HepG2 (cell line): ENCODE data around the gene EPHX1. TPM values are rescaled to one million over a fixed set of nuclear protein-coding genes. Genes with fewer than 3 reads are reported as not detected.

ENCODE experiments used
- DNMT3B ChIP-seq: conservative IDR thresholded peaks from 2 replicates; pipeline ENCODE4 v1.6.1; 2016; ENCODE audit warnings: missing biosample characterization, control low read depth
- FOXM1 ChIP-seq: sonication (generic); formaldehyde crosslinking; IDR thresholded peaks from 2 replicates; pipeline ENCODE4 v1.5.0; 2020; ENCODE audit warnings: missing genetic modification reagents
- HNF4A ChIP-seq: sonication (generic); formaldehyde crosslinking; IDR thresholded peaks from 2 replicates; pipeline ENCODE4 v1.4.0; 2020; ENCODE audit warnings: missing genetic modification reagents
- HNRNPUL1 ChIP-seq: fragments of 200-400 bp; formaldehyde crosslinking; IDR thresholded peaks from 2 replicates; pipeline ENCODE4 v1.6.1; 2017; ENCODE audit warnings: low read depth, mild to moderate bottlenecking, low read length, moderate library complexity
- MAFG ChIP-seq: sonication (generic); formaldehyde crosslinking; IDR thresholded peaks from 2 replicates; pipeline ENCODE4 v1.5.1; 2020; ENCODE audit warnings: mild to moderate bottlenecking, missing genetic modification reagents
- MBNL3 ChIP-seq: fragments of 250-450 bp; sonication (Bioruptor Pico); conservative IDR thresholded peaks from 2 replicates; pipeline ENCODE4 v1.8.0; 2022; ENCODE audit warnings: mild to moderate bottlenecking, inconsistent platforms
- NFYC ChIP-seq: IDR thresholded peaks from 2 replicates; pipeline ENCODE4 v1.6.1; 2016; ENCODE audit warnings: missing genetic modification reagents, missing compliant biosample characterization
- SAFB2 ChIP-seq: sonication (generic); formaldehyde crosslinking; IDR thresholded peaks from 2 replicates; pipeline ENCODE4 v1.5.1; 2020; ENCODE audit warnings: missing genetic modification reagents, low read depth, mild to moderate bottlenecking, borderline replicate concordance
- SIN3B ChIP-seq: fragments of 150-350 bp; IDR thresholded peaks from 2 replicates; pipeline ENCODE4 v1.6.1; 2014; ENCODE audit warnings: low read length
- SP2 ChIP-seq: sonication (generic); formaldehyde crosslinking; IDR thresholded peaks from 2 replicates; pipeline ENCODE4 v1.5.1; 2020; ENCODE audit warnings: mild to moderate bottlenecking, missing genetic modification reagents
- TAF15 ChIP-seq: fragments of 200-400 bp; formaldehyde crosslinking; IDR thresholded peaks from one replicate; pipeline ENCODE4 v1.6.1; 2018; ENCODE audit warnings: mild to moderate bottlenecking, low read depth, low read length; ENCODE audit not compliant: poor library complexity, severe bottlenecking
- TEAD2 ChIP-seq: sonication (generic); formaldehyde crosslinking; IDR thresholded peaks from 2 replicates; pipeline ENCODE4 v1.9.0; 2021; ENCODE audit warnings: missing genetic modification reagents
- YEATS4 ChIP-seq: sonication (generic); formaldehyde crosslinking; IDR thresholded peaks from 2 replicates; pipeline ENCODE4 v1.4.0; 2020; ENCODE audit warnings: missing genetic modification reagents, borderline replicate concordance
- ZFP82 ChIP-seq: sonication (generic); formaldehyde crosslinking; IDR thresholded peaks from 2 replicates; pipeline ENCODE4 v1.5.1; 2020; ENCODE audit warnings: mild to moderate bottlenecking, missing genetic modification reagents, borderline replicate concordance
- ZNF234 ChIP-seq: sonication (generic); formaldehyde crosslinking; conservative IDR thresholded peaks from 2 replicates; pipeline ENCODE4 v1.5.1; 2020; ENCODE audit warnings: mild to moderate bottlenecking, missing genetic modification reagents
- ZNF432 ChIP-seq: sonication (generic); formaldehyde crosslinking; IDR thresholded peaks from 2 replicates; pipeline ENCODE4 v1.5.0; 2020; ENCODE audit warnings: missing genetic modification reagents, mild to moderate bottlenecking, borderline replicate concordance
- ZNF550 ChIP-seq: sonication (generic); formaldehyde crosslinking; IDR thresholded peaks from 2 replicates; pipeline ENCODE4 v1.4.0; 2020; ENCODE audit warnings: mild to moderate bottlenecking, missing genetic modification reagents, borderline replicate concordance
- ZNF7 ChIP-seq: IDR thresholded peaks from 2 replicates; pipeline ENCODE4 v1.6.1; 2016; ENCODE audit warnings: missing biosample characterization, missing genetic modification reagents
- ZNF749 ChIP-seq: sonication (generic); formaldehyde crosslinking; IDR thresholded peaks from 2 replicates; pipeline ENCODE4 v1.8.0; 2022; ENCODE audit warnings: mild to moderate bottlenecking, missing genetic modification reagents, moderate library complexity, borderline replicate concordance
- ZNF841 ChIP-seq: sonication (generic); formaldehyde crosslinking; IDR thresholded peaks from 2 replicates; pipeline ENCODE4 v1.8.1; 2023; ENCODE audit warnings: missing genetic modification reagents, borderline replicate concordance
- polyA plus RNA-seq, 8 experiments: library from polyadenylated mRNA; depleted of rRNA in 3 of 8; stranded (reverse) in 7 of 8; unstranded in 1 of 8; fragments of >200 nt; fragmentation: Illumina TruSeq in 4 of 8; extraction: Trizol in 4 of 8; gene quantifications; 2 replicates each; pipeline versions ENCODE4 v1.2.1 to v1.2.3, GENCODE V29; 2011 to 2016; ENCODE audit warnings: low read depth in 4 of 8, missing spikeins in 1 of 8, mixed read lengths in 1 of 8; ENCODE audit not compliant: insufficient read depth in 1 of 8
- total RNA-seq, 5 experiments: library from RNA; depleted of rRNA; stranded (reverse); fragments of >200 nt; fragmentation: Illumina TruSeq; extraction: Trizol; gene quantifications; 2 replicates each; pipeline ENCODE4 v1.2.3, GENCODE V29; 2016; ENCODE audit warnings: low read depth in 1 of 5
- TF ChIP-seq, protein P1 (sequence below): sonication (generic); formaldehyde crosslinking; IDR thresholded peaks from 2 replicates; pipeline ENCODE4 v1.8.0; 2022; ENCODE audit warnings: missing genetic modification reagents, mild to moderate bottlenecking, borderline replicate concordance
- TF ChIP-seq, protein P2 (sequence below): sonication (generic); formaldehyde crosslinking; IDR thresholded peaks from 2 replicates; pipeline ENCODE4 v1.4.0; 2020; ENCODE audit warnings: mild to moderate bottlenecking, missing genetic modification reagents
- TF ChIP-seq, protein P3 (sequence below): sonication (generic); formaldehyde crosslinking; IDR thresholded peaks from 2 replicates; pipeline ENCODE4 v1.9.0; 2021; ENCODE audit warnings: missing genetic modification reagents, borderline replicate concordance
- TF ChIP-seq, protein P4 (sequence below): sonication (generic); formaldehyde crosslinking; IDR thresholded peaks from 2 replicates; pipeline ENCODE4 v1.5.1; 2020; ENCODE audit warnings: missing genetic modification reagents, mild to moderate bottlenecking, borderline replicate concordance

The EPHX1 gene
- total and polyA plus RNA-seq, 2 of the 13 experiments (the other 11 are each of a cell fraction or from before 2014, with no cell fraction given): 27.7 to 36.5 TPM

DNA sequence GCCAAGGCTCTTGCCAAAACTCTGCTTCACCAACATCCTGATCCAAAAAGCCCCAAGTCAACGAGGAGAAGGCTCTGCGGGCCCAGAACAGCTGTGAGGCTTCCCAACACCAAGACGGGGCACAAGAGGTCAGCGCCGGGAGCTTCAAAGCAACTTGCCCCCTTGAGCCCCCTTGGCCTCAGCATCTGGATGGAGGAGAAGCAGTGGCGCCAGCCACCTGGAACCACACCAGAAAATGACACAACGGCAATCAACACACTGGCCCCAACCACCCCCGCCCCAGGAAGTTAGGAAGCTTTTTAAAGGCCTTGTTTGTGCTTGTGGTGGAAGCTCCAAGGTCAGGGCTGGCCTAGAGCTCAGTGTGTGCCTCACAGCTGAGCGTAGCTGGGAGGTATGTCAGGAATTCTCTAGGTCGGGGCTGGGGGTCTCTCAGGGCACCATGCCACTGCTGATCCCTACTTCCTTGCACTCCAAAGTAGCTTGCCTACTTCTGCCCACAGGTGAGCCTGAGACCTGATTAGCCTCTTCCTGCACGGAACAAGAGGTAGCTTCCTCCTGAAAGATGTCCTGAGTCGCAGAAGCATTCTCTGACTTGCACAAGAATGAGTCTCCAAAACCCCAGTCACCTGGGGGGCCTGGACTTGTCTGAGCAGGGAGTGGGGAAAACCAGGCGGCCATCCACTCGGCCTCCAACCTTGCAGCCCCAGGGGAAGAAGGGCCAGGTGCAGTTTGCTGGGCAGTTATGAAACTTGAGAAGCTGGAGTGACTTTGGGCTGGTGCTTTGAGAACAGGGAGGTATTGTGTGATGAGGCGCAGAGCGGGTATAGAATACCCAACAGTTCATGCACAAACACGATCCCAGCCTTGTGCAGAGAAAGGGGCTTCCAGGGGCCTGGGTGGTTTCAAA lies 42.0 kb upstream of the EPHX1 start (continued):
- TF ChIP-seq, protein P1, sequence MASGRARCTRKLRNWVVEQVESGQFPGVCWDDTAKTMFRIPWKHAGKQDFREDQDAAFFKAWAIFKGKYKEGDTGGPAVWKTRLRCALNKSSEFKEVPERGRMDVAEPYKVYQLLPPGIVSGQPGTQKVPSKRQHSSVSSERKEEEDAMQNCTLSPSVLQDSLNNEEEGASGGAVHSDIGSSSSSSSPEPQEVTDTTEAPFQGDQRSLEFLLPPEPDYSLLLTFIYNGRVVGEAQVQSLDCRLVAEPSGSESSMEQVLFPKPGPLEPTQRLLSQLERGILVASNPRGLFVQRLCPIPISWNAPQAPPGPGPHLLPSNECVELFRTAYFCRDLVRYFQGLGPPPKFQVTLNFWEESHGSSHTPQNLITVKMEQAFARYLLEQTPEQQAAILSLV: no peak
- TF ChIP-seq ZNF234 (no peak), ZNF749 (CRISPR knock-in tag) (no peak), ZNF432 (CRISPR knock-in tag) (no peak), SIN3B (no peak), HNRNPUL1 (no peak), DNMT3B (CRISPR knock-in tag) (no peak), YEATS4 (no peak), TAF15 (no peak), ZNF7 (CRISPR knock-in tag) (no peak), SP2 (CRISPR knock-in tag) (no peak), SAFB2 (CRISPR knock-in tag) (no peak), TEAD2 (no peak), ZNF550 (CRISPR knock-in tag) (no peak), HNF4A (peak; percentile 65), NFYC (CRISPR knock-in tag) (no peak; the same call in 1 of the 2 replicates), ZFP82 (CRISPR knock-in tag) (no peak), MAFG (CRISPR knock-in tag) (no peak), ZNF841 (CRISPR knock-in tag) (no peak), MBNL3 (CRISPR knock-in tag) (no peak), FOXM1 (CRISPR knock-in tag) (no peak)
- TF ChIP-seq, protein P2, sequence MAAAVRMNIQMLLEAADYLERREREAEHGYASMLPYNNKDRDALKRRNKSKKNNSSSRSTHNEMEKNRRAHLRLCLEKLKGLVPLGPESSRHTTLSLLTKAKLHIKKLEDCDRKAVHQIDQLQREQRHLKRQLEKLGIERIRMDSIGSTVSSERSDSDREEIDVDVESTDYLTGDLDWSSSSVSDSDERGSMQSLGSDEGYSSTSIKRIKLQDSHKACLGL (CRISPR knock-in tag): no peak
- TF ChIP-seq, protein P3, sequence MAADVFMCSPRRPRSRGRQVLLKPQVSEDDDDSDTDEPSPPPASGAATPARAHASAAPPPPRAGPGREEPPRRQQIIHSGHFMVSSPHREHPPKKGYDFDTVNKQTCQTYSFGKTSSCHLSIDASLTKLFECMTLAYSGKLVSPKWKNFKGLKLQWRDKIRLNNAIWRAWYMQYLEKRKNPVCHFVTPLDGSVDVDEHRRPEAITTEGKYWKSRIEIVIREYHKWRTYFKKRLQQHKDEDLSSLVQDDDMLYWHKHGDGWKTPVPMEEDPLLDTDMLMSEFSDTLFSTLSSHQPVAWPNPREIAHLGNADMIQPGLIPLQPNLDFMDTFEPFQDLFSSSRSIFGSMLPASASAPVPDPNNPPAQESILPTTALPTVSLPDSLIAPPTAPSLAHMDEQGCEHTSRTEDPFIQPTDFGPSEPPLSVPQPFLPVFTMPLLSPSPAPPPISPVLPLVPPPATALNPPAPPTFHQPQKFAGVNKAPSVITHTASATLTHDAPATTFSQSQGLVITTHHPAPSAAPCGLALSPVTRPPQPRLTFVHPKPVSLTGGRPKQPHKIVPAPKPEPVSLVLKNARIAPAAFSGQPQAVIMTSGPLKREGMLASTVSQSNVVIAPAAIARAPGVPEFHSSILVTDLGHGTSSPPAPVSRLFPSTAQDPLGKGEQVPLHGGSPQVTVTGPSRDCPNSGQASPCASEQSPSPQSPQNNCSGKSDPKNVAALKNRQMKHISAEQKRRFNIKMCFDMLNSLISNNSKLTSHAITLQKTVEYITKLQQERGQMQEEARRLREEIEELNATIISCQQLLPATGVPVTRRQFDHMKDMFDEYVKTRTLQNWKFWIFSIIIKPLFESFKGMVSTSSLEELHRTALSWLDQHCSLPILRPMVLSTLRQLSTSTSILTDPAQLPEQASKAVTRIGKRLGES (CRISPR knock-in tag): no peak
- TF ChIP-seq, protein P4, sequence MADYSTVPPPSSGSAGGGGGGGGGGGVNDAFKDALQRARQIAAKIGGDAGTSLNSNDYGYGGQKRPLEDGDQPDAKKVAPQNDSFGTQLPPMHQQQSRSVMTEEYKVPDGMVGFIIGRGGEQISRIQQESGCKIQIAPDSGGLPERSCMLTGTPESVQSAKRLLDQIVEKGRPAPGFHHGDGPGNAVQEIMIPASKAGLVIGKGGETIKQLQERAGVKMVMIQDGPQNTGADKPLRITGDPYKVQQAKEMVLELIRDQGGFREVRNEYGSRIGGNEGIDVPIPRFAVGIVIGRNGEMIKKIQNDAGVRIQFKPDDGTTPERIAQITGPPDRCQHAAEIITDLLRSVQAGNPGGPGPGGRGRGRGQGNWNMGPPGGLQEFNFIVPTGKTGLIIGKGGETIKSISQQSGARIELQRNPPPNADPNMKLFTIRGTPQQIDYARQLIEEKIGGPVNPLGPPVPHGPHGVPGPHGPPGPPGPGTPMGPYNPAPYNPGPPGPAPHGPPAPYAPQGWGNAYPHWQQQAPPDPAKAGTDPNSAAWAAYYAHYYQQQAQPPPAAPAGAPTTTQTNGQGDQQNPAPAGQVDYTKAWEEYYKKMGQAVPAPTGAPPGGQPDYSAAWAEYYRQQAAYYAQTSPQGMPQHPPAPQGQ (CRISPR knock-in tag): no peak
